Measurements from ENCODE around the gene MAGI2. TPM values are rescaled to one million over a fixed set of nuclear protein-coding genes. Genes with fewer than 3 reads are reported as not detected.

MAGI2 gene
- polyA plus RNA-seq, 1 donor: 4.2 TPM

- DNase-seq: peak; percentile 14
These were observed 682.8 kb downstream of the MAGI2 start for GRCh38 chr7:78770422-78771410.

GRCh38 chr7:78769481-78770101 is 683.9 kb downstream of the MAGI2 start:
- peak; percentile 20 for DNase-seq

- DNase-seq: no peak
These were observed 684.6 kb downstream of the MAGI2 start for GRCh38 chr7:78768859-78769258.

- DNase-seq: no peak
These were observed 687.3 kb downstream of the MAGI2 start for GRCh38 chr7:78765943-78766729.

- DNase-seq: no peak
These were observed 688.9 kb downstream of the MAGI2 start for GRCh38 chr7:78764571-78764970.

- DNase-seq: no peak
These were observed 690.8 kb downstream of the MAGI2 start for GRCh38 chr7:78762625-78763024.

- no peak for DNase-seq
These were observed 692.7 kb downstream of the MAGI2 start for GRCh38 chr7:78760620-78761355.

- no peak for DNase-seq
These were observed 700.9 kb downstream of the MAGI2 start for GRCh38 chr7:78752554-78752953.

- no peak for DNase-seq
These were observed 702.2 kb downstream of the MAGI2 start for GRCh38 chr7:78751253-78751652.

- no peak for DNase-seq
These were observed 704.3 kb downstream of the MAGI2 start for GRCh38 chr7:78749052-78749746.

- DNase-seq: no peak
These were observed 705.9 kb downstream of the MAGI2 start for GRCh38 chr7:78747592-78747991.

GRCh38 chr7:78746301-78746700 is 707.2 kb downstream of the MAGI2 start:
- no peak for DNase-seq

GRCh38 chr7:78742694-78743093 is 710.8 kb downstream of the MAGI2 start:
- no peak for DNase-seq

GRCh38 chr7:78736548-78736947 is 716.9 kb downstream of the MAGI2 start:
- DNase-seq: no peak

GRCh38 chr7:78734626-78735025 is 718.8 kb downstream of the MAGI2 start:
- DNase-seq: no peak

GRCh38 chr7:78720066-78720465 is 733.4 kb downstream of the MAGI2 start:
- no peak for DNase-seq

GRCh38 chr7:78718212-78718611 is 735.3 kb downstream of the MAGI2 start:
- DNase-seq: no peak

GRCh38 chr7:78716876-78717275 is 736.6 kb downstream of the MAGI2 start:
- no peak for DNase-seq

GRCh38 chr7:78714356-78714755 is 739.1 kb downstream of the MAGI2 start:
- DNase-seq: no peak

- DNase-seq: no peak
These were observed 741.4 kb downstream of the MAGI2 start for GRCh38 chr7:78712111-78712510.

- no peak for DNase-seq
These were observed 743.8 kb downstream of the MAGI2 start for GRCh38 chr7:78709658-78710057.

GRCh38 chr7:78704504-78704903 is 749.0 kb downstream of the MAGI2 start:
- no peak for DNase-seq

All from hindlimb muscle (tissue), 1 donor.